H9 (cell line): ENCODE results near the gene CTNNA3. TPM values are rescaled to one million over a fixed set of nuclear protein-coding genes. Genes with fewer than 3 reads are reported as not detected.

Source experiments
- DNase-seq: peaks from one replicate; pipeline ENCODE4 v3.0.0-alpha.2; 2017
- H2AFZ ChIP-seq: one replicate; pipeline ENCODE4 v1.6.1; 2013; ENCODE audit warnings: mild to moderate bottlenecking, low read length, control low read depth, moderate library complexity
- H2AK5ac ChIP-seq: 2 replicates; pipeline ENCODE4 v1.6.1; 2013; ENCODE audit warnings: low read length, control low read depth, mixed read lengths; ENCODE audit not compliant: insufficient read length
- H2BK120ac ChIP-seq: one replicate; pipeline ENCODE4 v1.6.1; 2013; ENCODE audit warnings: low read depth, mild to moderate bottlenecking, low read length, control low read depth, inconsistent platforms; ENCODE audit not compliant: poor library complexity, severe bottlenecking
- H2BK12ac ChIP-seq: 2 replicates; pipeline ENCODE4 v1.6.1; 2013; ENCODE audit warnings: low read length, control low read depth, mixed read lengths, low read depth; ENCODE audit not compliant: insufficient read length
- H2BK15ac ChIP-seq: 2 replicates; pipeline ENCODE4 v1.6.1; 2013; ENCODE audit warnings: low read depth, low read length, control low read depth
- H2BK20ac ChIP-seq: one replicate; pipeline ENCODE4 v1.6.1; 2013; ENCODE audit warnings: low read depth, mild to moderate bottlenecking, low read length, control low read depth, inconsistent platforms; ENCODE audit not compliant: poor library complexity, severe bottlenecking
- H2BK5ac ChIP-seq: 2 replicates; pipeline ENCODE4 v1.6.1; 2013; ENCODE audit warnings: low read length, control low read depth, mixed read lengths; ENCODE audit not compliant: insufficient read length
- H3K14ac ChIP-seq: 2 replicates; pipeline ENCODE4 v1.6.1; 2013; ENCODE audit warnings: low read length, control low read depth; ENCODE audit not compliant: insufficient read depth
- H3K18ac ChIP-seq: 2 replicates; pipeline ENCODE4 v1.6.1; 2013; ENCODE audit warnings: low read depth, mild to moderate bottlenecking, mixed read lengths, low read length, control low read depth; ENCODE audit not compliant: insufficient read length
- H3K23ac ChIP-seq: 2 replicates; pipeline ENCODE4 v1.6.1; 2013; ENCODE audit warnings: low read length, control low read depth, mixed read lengths, low read depth; ENCODE audit not compliant: insufficient read length
- H3K23me2 ChIP-seq: 2 replicates; pipeline ENCODE4 v1.6.1; 2013; ENCODE audit warnings: low read depth, mild to moderate bottlenecking, mixed read lengths, low read length, control low read depth; ENCODE audit not compliant: insufficient read length, poor library complexity, severe bottlenecking
- H3K27ac ChIP-seq: 2 replicates; pipeline ENCODE4 v1.5.1; 2013; ENCODE audit warnings: low read length, control low read depth, mixed read lengths, low read depth; ENCODE audit not compliant: insufficient read length
- H3K27me3 ChIP-seq: 2 replicates; pipeline ENCODE4 v1.6.1; 2013; ENCODE audit warnings: low read length, control low read depth, inconsistent platforms; ENCODE audit not compliant: insufficient read depth
- H3K4ac ChIP-seq: 2 replicates; pipeline ENCODE4 v1.6.1; 2013; ENCODE audit warnings: low read depth, mild to moderate bottlenecking, control low read depth, inconsistent platforms, low read length, moderate library complexity
- H3K4me1 ChIP-seq: 2 replicates; pipeline ENCODE4 v1.6.1; 2013; ENCODE audit warnings: low read length, control low read depth, inconsistent platforms; ENCODE audit not compliant: insufficient read depth
- H3K4me2 ChIP-seq: 2 replicates; pipeline ENCODE4 v1.6.1; 2013; ENCODE audit warnings: low read length, control low read depth, mixed read lengths; ENCODE audit not compliant: insufficient read length, insufficient read depth
- H3K56ac ChIP-seq: 2 replicates; pipeline ENCODE4 v1.6.1; 2013; ENCODE audit warnings: low read depth, mild to moderate bottlenecking, mixed read lengths, low read length, control low read depth; ENCODE audit not compliant: insufficient read length
- H3K79me1 ChIP-seq: 2 replicates; pipeline ENCODE4 v1.6.1; 2013; ENCODE audit warnings: low read depth, mild to moderate bottlenecking, moderate library complexity, low read length, control low read depth, inconsistent platforms; ENCODE audit not compliant: insufficient read depth, poor library complexity, severe bottlenecking
- H3K79me2 ChIP-seq: 2 replicates; pipeline ENCODE4 v1.6.1; 2013; ENCODE audit warnings: low read length, control low read depth, inconsistent platforms; ENCODE audit not compliant: insufficient read depth
- H3K9ac ChIP-seq: 2 replicates; pipeline ENCODE4 v1.6.1; 2013; ENCODE audit warnings: low read length, control low read depth, mixed read lengths; ENCODE audit not compliant: insufficient read length; ENCODE audit errors: extremely low read depth
- H3K9me3 ChIP-seq: one replicate; pipeline ENCODE4 v1.6.1; 2013; ENCODE audit warnings: low read depth, low read length, inconsistent platforms; ENCODE audit not compliant: control insufficient read depth
- H3T11ph ChIP-seq: one replicate; pipeline ENCODE4 v1.6.1; 2013; ENCODE audit warnings: mild to moderate bottlenecking, low read length, control low read depth, inconsistent platforms
- H4K20me1 ChIP-seq: one replicate; pipeline ENCODE4 v1.6.1; 2013; ENCODE audit not compliant: control insufficient read depth, insufficient read length, insufficient read depth
- H4K5ac ChIP-seq: 2 replicates; pipeline ENCODE4 v1.6.1; 2013; ENCODE audit warnings: low read depth, mild to moderate bottlenecking, mixed read lengths, low read length, control low read depth; ENCODE audit not compliant: insufficient read length
- H4K8ac ChIP-seq: replicated peaks from 2 replicates; pipeline ENCODE4 v1.6.1; 2013; ENCODE audit warnings: low read length, control low read depth, mixed read lengths, low read depth; ENCODE audit not compliant: insufficient read length
- H4K91ac ChIP-seq: 2 replicates; pipeline ENCODE4 v1.6.1; 2013; ENCODE audit warnings: low read depth, mild to moderate bottlenecking, moderate library complexity, mixed read lengths, low read length, control low read depth; ENCODE audit not compliant: insufficient read length
- H3K27ac Mint-ChIP-seq, 3 experiments: 2 replicates in 2 of 3; 3 replicates in 1 of 3; pipeline ENCODE4 v1.8.0; 2020 to 2021; ENCODE audit warnings: mixed read lengths in 3 of 3, mild to moderate bottlenecking in 1 of 3, moderate library complexity in 1 of 3
- H3K27me3 Mint-ChIP-seq: 2 replicates; pipeline ENCODE4 v1.8.0; 2021; ENCODE audit warnings: low read depth, mild to moderate bottlenecking, moderate library complexity, mixed read lengths
- H3K36me3 Mint-ChIP-seq, 3 experiments: 2 replicates in 2 of 3; 3 replicates in 1 of 3; pipeline ENCODE4 v1.8.0; 2020 to 2021; ENCODE audit warnings: low read depth in 3 of 3, mixed read lengths in 3 of 3; ENCODE audit not compliant: insufficient read depth in 1 of 3
- H3K4me1 Mint-ChIP-seq, 2 experiments: 2 replicates each; pipeline ENCODE4 v1.8.0; 2020; ENCODE audit warnings: mixed read lengths in 2 of 2
- H3K4me3 Mint-ChIP-seq, 2 experiments: 2 replicates in 1 of 2; 3 replicates in 1 of 2; pipeline ENCODE4 v1.8.0; 2020 to 2021; ENCODE audit warnings: mild to moderate bottlenecking in 2 of 2, mixed read lengths in 2 of 2, moderate library complexity in 1 of 2
- H3K9me3 Mint-ChIP-seq, 2 experiments: 2 replicates in 1 of 2; 3 replicates in 1 of 2; pipeline ENCODE4 v1.8.0; 2020; ENCODE audit warnings: mild to moderate bottlenecking in 2 of 2, mixed read lengths in 2 of 2, moderate library complexity in 1 of 2
- CTCF ChIP-seq: fragments of 200-600 bp; sonication (generic); conservative IDR thresholded peaks from 3 replicates; pipeline ENCODE4 v1.8.0; 2021; ENCODE audit warnings: antibody characterized with exemption, mild to moderate bottlenecking
- WGBS: extraction: QIAGEN DNeasy Blood & Tissue Kit; methylation state at CpG from one replicate; pipeline ENCODE4 v1.1.7; 2013; ENCODE audit warnings: missing lambda C conversion rate, low lambda C conversion rate, mixed read lengths; ENCODE audit not compliant: insufficient read length; ENCODE audit errors: extremely low coverage; 5-methylcytosine and 5-hydroxymethylcytosine counted together
- total RNA-seq: library from RNA; stranded (reverse); gene quantifications from 2 replicates; pipeline ENCODE4 v1.2.1, GENCODE V29; 2021

Gene CTNNA3
- total RNA-seq, 1 experiment from 2014 or later: 3.3 TPM

DNA sequence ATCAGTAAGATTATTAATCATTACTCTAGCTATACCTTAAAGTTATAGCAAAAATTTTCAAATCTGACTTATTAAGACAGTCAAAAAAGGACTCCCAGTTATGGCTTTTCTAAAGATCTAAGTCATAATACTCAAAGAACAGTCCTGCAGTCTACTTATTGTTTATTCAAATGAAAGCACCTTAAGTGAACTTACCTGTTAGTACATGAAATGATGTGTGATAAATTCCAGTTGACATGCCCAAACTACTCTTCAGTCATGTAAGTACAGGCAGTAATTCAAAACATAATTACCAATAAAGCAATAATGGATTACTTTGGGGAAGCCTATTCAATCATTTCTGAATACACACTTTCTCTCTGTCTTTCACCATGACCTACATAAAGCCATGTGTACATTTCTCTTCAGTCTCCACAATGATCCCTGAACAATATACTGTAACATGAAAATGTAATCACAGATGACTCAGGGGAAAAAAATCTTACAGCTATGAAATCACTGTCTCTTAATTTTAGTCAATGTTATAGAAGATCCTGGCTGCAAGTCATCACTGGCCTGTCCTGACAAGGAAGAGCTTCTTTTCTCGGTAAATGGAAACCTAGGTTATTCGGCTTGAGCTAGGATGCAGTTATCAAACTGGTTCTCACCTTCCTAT, 1190.9 kb downstream of the CTNNA3 start:
- Mint-ChIP-seq H3K36me3 (no peaks in the 10 kb centered on the region), H3K27ac (no peak overlapping the region), H3K4me3 (no peak overlapping the region), H3K27me3 (no peaks in the 10 kb centered on the region), H3K4me1 (no peaks in the 10 kb centered on the region), H3K9me3 (no peaks in the 10 kb centered on the region)
- Histone ChIP-seq H3K79me1 (no peaks in the 10 kb centered on the region), H3K23ac (no peak overlapping the region), H3K27ac (no peak overlapping the region), H4K91ac (no peak overlapping the region), H3K4me2 (no peak overlapping the region), H2BK15ac (no peak overlapping the region), H3K18ac (no peak overlapping the region), H3K14ac (no peak overlapping the region), H3T11ph (no peak overlapping the region), H3K79me2 (no peaks in the 10 kb centered on the region), H2AK5ac (no peak overlapping the region), H4K20me1 (no peaks in the 10 kb centered on the region), H3K4ac (no peak overlapping the region), H2BK20ac (no peak overlapping the region), H4K8ac (no peak overlapping the region), H3K56ac (no peak overlapping the region), H2BK120ac (no peak overlapping the region), H2BK12ac (no peak overlapping the region), H3K23me2 (no peaks in the 10 kb centered on the region), H2BK5ac (no peak overlapping the region), H3K27me3 (no peaks in the 10 kb centered on the region), H3K4me1 (no peaks in the 10 kb centered on the region), H4K5ac (no peak overlapping the region), H2AFZ (no peak overlapping the region), H3K9me3 (no peaks in the 10 kb centered on the region), H3K9ac (no peak overlapping the region)
- no CpG with 5 or more reads among the region's 2 CpGs for WGBS
- TF ChIP-seq CTCF: no peak
- DNase-seq: no peak
